HepG2 (cell line): Measurements from ENCODE around the gene L3MBTL1. TPM values are rescaled to one million over a fixed set of nuclear protein-coding genes. Genes with fewer than 3 reads are reported as not detected.

ENCODE experiments used
- ELF1 ChIP-seq: sonication (generic); formaldehyde crosslinking; IDR thresholded peaks from 2 replicates; pipeline ENCODE4 v1.4.0; 2020; ENCODE audit warnings: missing genetic modification reagents
- HDAC6 ChIP-seq: fragments of 200-600 bp; sonication (generic); IDR thresholded peaks from 2 replicates; pipeline ENCODE4 v1.7.0; 2017; ENCODE audit warnings: mild to moderate bottlenecking, antibody characterized with exemption, low read length, low read depth
- JARID2 ChIP-seq: sonication (generic); formaldehyde crosslinking; IDR thresholded peaks from 2 replicates; pipeline ENCODE4 v1.8.1; 2023; ENCODE audit warnings: missing genetic modification reagents, inconsistent platforms; ENCODE audit not compliant: insufficient replicate concordance
- KLF12 ChIP-seq: sonication (generic); formaldehyde crosslinking; IDR thresholded peaks from 2 replicates; pipeline ENCODE4 v1.4.0; 2020; ENCODE audit warnings: missing genetic modification reagents, borderline replicate concordance
- MIXL1 ChIP-seq: IDR thresholded peaks from 2 replicates; pipeline ENCODE4 v1.6.1; 2016
- NBN ChIP-seq: fragments of 450-650 bp; conservative IDR thresholded peaks from 2 replicates; pipeline ENCODE4 v1.6.1; 2017
- RARA ChIP-seq: IDR thresholded peaks from 2 replicates; pipeline ENCODE4 v1.6.1; 2016; ENCODE audit warnings: missing genetic modification reagents, missing compliant biosample characterization
- RFX5 ChIP-seq: IDR thresholded peaks from 2 replicates; pipeline ENCODE4 v1.6.1; 2011; ENCODE audit warnings: low read depth, low read length, improper control_type of control experiment
- SCMH1 ChIP-seq: sonication (generic); formaldehyde crosslinking; IDR thresholded peaks from 2 replicates; pipeline ENCODE4 v1.9.0; 2021; ENCODE audit warnings: missing genetic modification reagents, mild to moderate bottlenecking, borderline replicate concordance
- WIZ ChIP-seq: sonication (generic); formaldehyde crosslinking; IDR thresholded peaks from 2 replicates; pipeline ENCODE4 v1.5.1; 2020; ENCODE audit warnings: mild to moderate bottlenecking, missing genetic modification reagents
- ZBTB38 ChIP-seq: sonication (generic); formaldehyde crosslinking; IDR thresholded peaks from 2 replicates; pipeline ENCODE4 v1.5.1; 2020; ENCODE audit warnings: mild to moderate bottlenecking, missing genetic modification reagents
- ZNF605 ChIP-seq: sonication (generic); formaldehyde crosslinking; IDR thresholded peaks from 2 replicates; pipeline ENCODE4 v1.8.0; 2022; ENCODE audit warnings: mild to moderate bottlenecking, missing genetic modification reagents
- ZNF614 ChIP-seq: IDR thresholded peaks from 2 replicates; pipeline ENCODE4 v1.6.1; 2018; ENCODE audit warnings: missing biosample characterization, missing genetic modification reagents, inconsistent platforms, borderline replicate concordance
- ZNF660 ChIP-seq: sonication (generic); formaldehyde crosslinking; IDR thresholded peaks from 2 replicates; pipeline ENCODE4 v1.5.1; 2020; ENCODE audit warnings: mild to moderate bottlenecking, low read depth, missing genetic modification reagents, borderline replicate concordance
- ZNF678 ChIP-seq: sonication (generic); formaldehyde crosslinking; IDR thresholded peaks from 2 replicates; pipeline ENCODE4 v1.4.0; 2020; ENCODE audit warnings: mild to moderate bottlenecking, missing genetic modification reagents
- ZNF687 ChIP-seq: sonication (generic); formaldehyde crosslinking; IDR thresholded peaks from 2 replicates; pipeline ENCODE4 v1.5.1; 2020; ENCODE audit warnings: mild to moderate bottlenecking, missing genetic modification reagents, moderate library complexity
- ZNF737 ChIP-seq: sonication (generic); formaldehyde crosslinking; IDR thresholded peaks from 2 replicates; pipeline ENCODE4 v1.5.0; 2020; ENCODE audit warnings: missing genetic modification reagents, mild to moderate bottlenecking, borderline replicate concordance
- ZNF777 ChIP-seq: sonication (generic); formaldehyde crosslinking; IDR thresholded peaks from 2 replicates; pipeline ENCODE4 v1.4.0; 2020; ENCODE audit warnings: missing genetic modification reagents
- ZNF891 ChIP-seq: sonication (generic); formaldehyde crosslinking; IDR thresholded peaks from 2 replicates; pipeline ENCODE4 v1.5.0; 2020; ENCODE audit warnings: mild to moderate bottlenecking, missing genetic modification reagents
- polyA plus RNA-seq, 8 experiments: library from polyadenylated mRNA; depleted of rRNA in 3 of 8; stranded (reverse) in 7 of 8; unstranded in 1 of 8; fragments of >200 nt; fragmentation: Illumina TruSeq in 4 of 8; extraction: Trizol in 4 of 8; gene quantifications; 2 replicates each; pipeline versions ENCODE4 v1.2.1 to v1.2.3, GENCODE V29; 2011 to 2016; ENCODE audit warnings: low read depth in 4 of 8, missing spikeins in 1 of 8, mixed read lengths in 1 of 8; ENCODE audit not compliant: insufficient read depth in 1 of 8
- total RNA-seq, 5 experiments: library from RNA; depleted of rRNA; stranded (reverse); fragments of >200 nt; fragmentation: Illumina TruSeq; extraction: Trizol; gene quantifications; 2 replicates each; pipeline ENCODE4 v1.2.3, GENCODE V29; 2016; ENCODE audit warnings: low read depth in 1 of 5
- TF ChIP-seq, protein P1 (sequence below): IDR thresholded peaks from 2 replicates; pipeline ENCODE4 v1.4.0; 2020; ENCODE audit warnings: mild to moderate bottlenecking, missing genetic modification reagents
- TF ChIP-seq, protein P2 (sequence below): sonication (generic); formaldehyde crosslinking; IDR thresholded peaks from 2 replicates; pipeline ENCODE4 v1.4.0; 2020; ENCODE audit warnings: missing genetic modification reagents

Gene L3MBTL1
- total and polyA plus RNA-seq, 2 of the 13 experiments (the other 11 are each of a cell fraction or from before 2014, with no cell fraction given), result 9.0 to 17.8 TPM

GRCh38 chr20:43590392-43591303 lies 83.2 kb downstream of the L3MBTL1 start, which contains the start of gene IFT52 (continued):
- TF ChIP-seq HDAC6 (no peak), ZNF605 (peak; percentile 95), KLF12 (peak; percentile 85; the same call in 1 of the 2 replicates), MIXL1 (CRISPR knock-in tag) (peak; percentile 65), ZNF777 (CRISPR knock-in tag) (peak; percentile 58; the same call in 1 of the 2 replicates), ZNF660 (CRISPR knock-in tag) (no peak), ELF1 (CRISPR knock-in tag) (peak; percentile 83), RARA (CRISPR knock-in tag) (peak; percentile 51; the same call in 1 of the 2 replicates), RFX5 (peak; percentile 73), NBN (no peak), SCMH1 (no peak), ZNF687 (peak; percentile 96), WIZ (CRISPR knock-in tag) (peak; percentile 55), JARID2 (CRISPR knock-in tag) (no peak), ZBTB38 (peak; percentile 94), ZNF737 (no peak; the same call in 1 of the 2 replicates), ZNF614 (CRISPR knock-in tag) (peak; percentile 5; the same call in 1 of the 2 replicates), ZNF891 (CRISPR knock-in tag) (peak; percentile 89; the same call in 1 of the 2 replicates), ZNF678 (peak; percentile 67; the same call in 1 of the 2 replicates)
- TF ChIP-seq, protein P1, sequence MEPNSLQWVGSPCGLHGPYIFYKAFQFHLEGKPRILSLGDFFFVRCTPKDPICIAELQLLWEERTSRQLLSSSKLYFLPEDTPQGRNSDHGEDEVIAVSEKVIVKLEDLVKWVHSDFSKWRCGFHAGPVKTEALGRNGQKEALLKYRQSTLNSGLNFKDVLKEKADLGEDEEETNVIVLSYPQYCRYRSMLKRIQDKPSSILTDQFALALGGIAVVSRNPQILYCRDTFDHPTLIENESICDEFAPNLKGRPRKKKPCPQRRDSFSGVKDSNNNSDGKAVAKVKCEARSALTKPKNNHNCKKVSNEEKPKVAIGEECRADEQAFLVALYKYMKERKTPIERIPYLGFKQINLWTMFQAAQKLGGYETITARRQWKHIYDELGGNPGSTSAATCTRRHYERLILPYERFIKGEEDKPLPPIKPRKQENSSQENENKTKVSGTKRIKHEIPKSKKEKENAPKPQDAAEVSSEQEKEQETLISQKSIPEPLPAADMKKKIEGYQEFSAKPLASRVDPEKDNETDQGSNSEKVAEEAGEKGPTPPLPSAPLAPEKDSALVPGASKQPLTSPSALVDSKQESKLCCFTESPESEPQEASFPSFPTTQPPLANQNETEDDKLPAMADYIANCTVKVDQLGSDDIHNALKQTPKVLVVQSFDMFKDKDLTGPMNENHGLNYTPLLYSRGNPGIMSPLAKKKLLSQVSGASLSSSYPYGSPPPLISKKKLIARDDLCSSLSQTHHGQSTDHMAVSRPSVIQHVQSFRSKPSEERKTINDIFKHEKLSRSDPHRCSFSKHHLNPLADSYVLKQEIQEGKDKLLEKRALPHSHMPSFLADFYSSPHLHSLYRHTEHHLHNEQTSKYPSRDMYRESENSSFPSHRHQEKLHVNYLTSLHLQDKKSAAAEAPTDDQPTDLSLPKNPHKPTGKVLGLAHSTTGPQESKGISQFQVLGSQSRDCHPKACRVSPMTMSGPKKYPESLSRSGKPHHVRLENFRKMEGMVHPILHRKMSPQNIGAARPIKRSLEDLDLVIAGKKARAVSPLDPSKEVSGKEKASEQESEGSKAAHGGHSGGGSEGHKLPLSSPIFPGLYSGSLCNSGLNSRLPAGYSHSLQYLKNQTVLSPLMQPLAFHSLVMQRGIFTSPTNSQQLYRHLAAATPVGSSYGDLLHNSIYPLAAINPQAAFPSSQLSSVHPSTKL (CRISPR knock-in tag), result no peak; the same call in 1 of the 2 replicates
- TF ChIP-seq, protein P2, sequence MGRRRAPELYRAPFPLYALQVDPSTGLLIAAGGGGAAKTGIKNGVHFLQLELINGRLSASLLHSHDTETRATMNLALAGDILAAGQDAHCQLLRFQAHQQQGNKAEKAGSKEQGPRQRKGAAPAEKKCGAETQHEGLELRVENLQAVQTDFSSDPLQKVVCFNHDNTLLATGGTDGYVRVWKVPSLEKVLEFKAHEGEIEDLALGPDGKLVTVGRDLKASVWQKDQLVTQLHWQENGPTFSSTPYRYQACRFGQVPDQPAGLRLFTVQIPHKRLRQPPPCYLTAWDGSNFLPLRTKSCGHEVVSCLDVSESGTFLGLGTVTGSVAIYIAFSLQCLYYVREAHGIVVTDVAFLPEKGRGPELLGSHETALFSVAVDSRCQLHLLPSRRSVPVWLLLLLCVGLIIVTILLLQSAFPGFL (CRISPR knock-in tag), result no peak
